HS-5 (cell line): ENCODE measurements around the gene C2.
"Not testable (repeated sequence)": the region's sequence is repeated elsewhere in the genome, so short reads cannot be mapped to it uniquely, and the experiment has no call there.

ENCODE experiments used
- DNase-seq: peaks from one replicate; pipeline ENCODE4 v3.0.0-alpha.2; 2012; ENCODE audit warnings: low read depth

C2 gene

GRCh38 chr6:31958741-31959739 is 31.5 kb downstream of the C2 start, which contains the start of the genes NELFE and SKIC2:
NELFE (minus strand) TSS chr6:31958971; CDS start chr6:31958446, 525 bp downstream.
SKIC2 (plus strand) TSS chr6:31959175; CDS start chr6:31959193, 18 bp downstream.
- DNase-seq: peak; percentile 94

- no peak for DNase-seq
These were observed 34.1 kb downstream of the C2 start for GRCh38 chr6:31961616-31962015.

- no peak for DNase-seq
These were observed 36.4 kb downstream of the C2 start for GRCh38 chr6:31963921-31964320.

- DNase-seq: no peak
These were observed 38.2 kb downstream of the C2 start for GRCh38 chr6:31965700-31966099.

- DNase-seq: no peak
These were observed 39.0 kb downstream of the C2 start for GRCh38 chr6:31966506-31966905.

- DNase-seq: no peak
These were observed 39.7 kb downstream of the C2 start for GRCh38 chr6:31966997-31967925.

GRCh38 chr6:31967926-31968320 is 40.4 kb downstream of the C2 start:
- DNase-seq: no peak

GRCh38 chr6:31968326-31968725 is 40.8 kb downstream of the C2 start:
- DNase-seq: no peak

GRCh38 chr6:31968791-31969711 is 41.5 kb downstream of the C2 start:
- DNase-seq: no peak

GRCh38 chr6:31969712-31970603 is 42.4 kb downstream of the C2 start:
- no peak for DNase-seq

GRCh38 chr6:31970604-31971271 is 43.2 kb downstream of the C2 start:
- no peak for DNase-seq

- no peak for DNase-seq
These were observed 43.9 kb downstream of the C2 start for GRCh38 chr6:31971279-31971992.

GRCh38 chr6:31971993-31972708 is 44.6 kb downstream of the C2 start, which contains the start of gene DXO:
DXO (minus strand) TSS chr6:31972138; CDS start chr6:31971675, 463 bp downstream.
- DNase-seq: peak; percentile 97

- no peak for DNase-seq
These were observed 45.3 kb downstream of the C2 start for GRCh38 chr6:31972709-31973350.

GRCh38 chr6:31976065-31976464 is 48.5 kb downstream of the C2 start:
- not testable (repeated sequence) for DNase-seq

GRCh38 chr6:31977816-31978431 is 50.4 kb downstream of the C2 start:
- DNase-seq: no peak

GRCh38 chr6:31978831-31979230 is 51.3 kb downstream of the C2 start:
- no peak for DNase-seq
